Sciatic nerve (tissue), 2 donors: Measurements from ENCODE around the gene TRAPPC14. TPM values are rescaled to one million over a fixed set of nuclear protein-coding genes. Genes with fewer than 3 reads are reported as not detected.

Source experiments
- ATAC-seq: fragments of 200-7000 bp; cut with Tn5 transposase; one replicate; pipeline ENCODE4 v1.9.1; 2020; ENCODE audit warnings: mild to moderate bottlenecking, moderate library complexity
- DNase-seq: peaks from one replicate; pipeline ENCODE4 v3.0.0-alpha.2; 2020; ENCODE audit warnings: low spot score
- intact Hi-C: fragments of 100-400 bp; cut with DNase I; formaldehyde crosslinking; loops from one replicate; pipeline ENCODE4 v1.14.2; 2022
- total RNA-seq: library from RNA; stranded (reverse); fragmentation: NEBNext Ultra II Directional; extraction: Animal tissue kit (Norgen Biotek cat#: 25700); gene quantifications from one replicate; pipeline ENCODE4 v1.2.1, GENCODE V29; 2021
- donor health status: DM: no; HTN: no; CAD: no.
- donor health status: DM: no; HTN: no; CAD: no.

TRAPPC14 gene
- total RNA-seq, 1 donor from 2014 or later, result 15.4 TPM

DNA sequence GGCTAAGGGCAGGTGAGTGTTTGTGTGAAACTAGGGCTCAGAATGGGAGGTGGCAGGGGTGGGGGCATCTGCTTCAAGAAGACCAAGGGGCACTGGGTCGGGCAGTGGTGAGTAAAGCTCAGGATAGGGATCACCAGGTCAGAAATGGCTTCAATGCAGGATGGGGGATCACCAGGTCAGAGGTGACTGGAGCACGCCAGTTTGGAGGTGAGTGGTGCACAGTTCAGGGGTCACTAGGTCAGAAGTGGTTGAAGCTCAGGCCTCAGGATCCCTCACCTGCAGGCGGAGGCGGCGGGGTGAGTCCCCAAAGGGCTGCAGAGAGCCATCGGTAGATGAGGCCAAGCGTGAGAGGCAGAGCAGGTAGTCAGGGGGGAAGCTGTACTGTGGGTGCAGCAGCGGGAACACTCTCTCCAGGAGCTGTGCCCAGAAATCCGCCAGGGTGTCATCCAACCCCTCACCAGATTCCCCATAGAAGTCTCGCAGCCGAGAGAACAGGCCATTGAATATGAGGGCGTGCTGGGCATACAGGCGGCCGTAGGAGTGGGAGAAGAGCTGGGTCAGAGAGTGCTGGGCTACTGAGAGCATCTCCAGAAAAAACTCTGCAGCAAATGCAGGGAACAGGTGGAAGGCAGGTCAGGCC lies 16.9 kb upstream of the TRAPPC14 start:
- intact Hi-C loops, result no loop called here
- no peak for DNase-seq
- no peak for ATAC-seq

DNA sequence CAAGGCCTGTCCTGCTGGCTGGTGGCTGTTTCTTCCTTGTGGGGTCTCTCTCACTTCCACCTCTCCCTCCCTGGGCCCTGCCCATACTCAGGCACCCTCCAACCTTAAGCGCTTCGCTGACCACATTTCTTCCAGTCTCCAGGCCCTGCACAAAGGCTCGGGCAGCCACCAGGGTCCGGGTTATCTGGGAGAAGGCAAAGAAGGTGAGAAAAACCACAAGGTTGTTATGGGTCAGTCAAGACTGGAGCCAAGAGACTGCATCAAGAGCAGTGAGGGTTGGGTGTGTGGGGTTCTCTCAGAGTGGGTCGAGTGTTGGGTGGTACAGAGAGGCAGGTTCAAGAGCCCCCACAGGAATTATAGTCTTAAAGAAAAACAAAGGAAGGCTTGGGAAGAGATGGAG lies 16.1 kb upstream of the TRAPPC14 start:
- ATAC-seq (no peak), DNase-seq (no peak)
- intact Hi-C loops, result no loop called here

DNA sequence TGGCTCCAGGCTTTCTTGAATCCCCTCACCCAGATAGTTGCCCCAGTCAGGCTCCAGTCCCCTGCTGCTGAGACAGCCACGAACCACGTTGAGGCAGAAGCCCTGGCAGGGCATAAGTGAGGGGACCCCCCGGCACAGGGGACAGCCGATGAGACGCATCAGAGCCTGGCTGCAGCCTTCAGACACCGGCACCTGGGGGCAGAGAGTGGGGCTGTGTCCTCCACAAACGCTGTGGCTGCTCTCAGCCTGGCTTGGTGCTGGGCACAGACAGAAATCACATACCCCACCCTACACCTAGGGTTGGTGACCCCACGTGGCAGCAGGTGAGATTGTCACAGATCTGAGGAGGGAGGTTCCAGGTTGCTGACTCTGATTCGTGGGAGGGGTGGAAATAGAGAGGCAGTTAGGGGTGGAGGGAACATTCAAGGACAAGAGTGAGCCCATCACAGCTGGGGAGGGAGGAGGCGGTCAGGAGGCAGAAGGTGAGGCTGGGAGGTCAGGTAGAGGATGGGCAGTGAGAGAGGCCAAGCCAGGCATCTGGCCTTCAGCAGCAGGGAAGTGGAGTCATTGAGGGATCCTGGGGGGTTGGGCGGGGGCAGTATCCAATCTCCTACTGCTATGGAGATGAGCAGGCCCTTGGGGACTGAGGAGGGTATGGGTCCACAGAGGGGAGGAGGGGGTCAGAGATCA lies 15.4 kb upstream of the TRAPPC14 start:
- no peak for DNase-seq
- intact Hi-C loops, result no loop called here
- no peak for ATAC-seq

DNA sequence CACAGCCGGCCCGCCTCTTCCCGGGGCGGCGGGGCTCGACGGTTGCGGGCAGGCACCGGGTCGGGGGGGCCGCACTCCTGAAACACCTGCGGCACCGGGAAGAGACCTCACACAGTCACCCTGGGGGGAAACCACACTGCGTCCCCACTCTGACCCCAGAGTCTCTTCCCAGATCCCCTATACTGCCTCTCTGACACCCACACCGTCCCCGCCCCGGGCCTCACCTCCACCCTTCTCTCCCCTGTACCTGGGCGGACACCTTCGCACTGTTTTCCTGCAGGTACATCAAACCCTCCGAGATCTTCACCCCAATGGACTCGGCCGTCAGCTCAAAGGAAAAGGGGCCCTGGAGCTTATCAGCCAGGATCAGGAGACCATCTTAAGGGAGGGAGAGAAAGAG lies 13.3 kb upstream of the TRAPPC14 start:
- DNase-seq (no peak), ATAC-seq (no peak)

DNA sequence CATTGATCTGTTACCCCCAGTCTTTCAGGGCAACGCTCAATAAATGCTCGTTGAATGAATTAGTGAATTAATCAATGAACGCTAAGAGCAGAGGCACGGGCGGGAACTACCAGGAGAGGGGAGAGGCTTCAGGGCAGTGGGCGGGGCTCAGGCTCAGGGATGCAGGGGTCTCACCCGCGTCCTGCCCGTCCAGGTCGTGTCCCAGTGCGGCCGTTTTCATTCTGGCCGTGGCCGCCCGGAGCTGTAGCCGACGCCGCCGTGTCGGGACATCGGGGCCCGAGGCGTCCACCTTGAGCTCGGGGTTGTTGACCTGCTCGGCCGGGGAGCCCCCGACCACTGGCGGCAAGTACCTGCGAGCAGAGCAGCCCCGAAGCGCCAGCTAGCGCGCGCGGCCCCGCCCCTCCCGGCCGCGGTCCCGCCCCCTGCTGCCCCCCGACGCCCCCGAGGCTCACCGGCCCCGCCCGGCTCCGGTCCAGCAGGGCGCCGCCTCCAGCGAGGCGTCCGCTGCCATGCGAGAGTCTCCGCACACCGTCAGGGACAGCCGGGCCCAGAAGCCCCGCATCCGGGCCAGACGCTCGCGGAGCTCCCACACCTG lies 12.7 kb upstream of the TRAPPC14 start:
- intact Hi-C loops, result no loop called here
- no peak for ATAC-seq
- no peak for DNase-seq

More for the DNA sequence above, 13.3 kb upstream of the TRAPPC14 start:
- intact Hi-C loops, result no loop called here

DNA sequence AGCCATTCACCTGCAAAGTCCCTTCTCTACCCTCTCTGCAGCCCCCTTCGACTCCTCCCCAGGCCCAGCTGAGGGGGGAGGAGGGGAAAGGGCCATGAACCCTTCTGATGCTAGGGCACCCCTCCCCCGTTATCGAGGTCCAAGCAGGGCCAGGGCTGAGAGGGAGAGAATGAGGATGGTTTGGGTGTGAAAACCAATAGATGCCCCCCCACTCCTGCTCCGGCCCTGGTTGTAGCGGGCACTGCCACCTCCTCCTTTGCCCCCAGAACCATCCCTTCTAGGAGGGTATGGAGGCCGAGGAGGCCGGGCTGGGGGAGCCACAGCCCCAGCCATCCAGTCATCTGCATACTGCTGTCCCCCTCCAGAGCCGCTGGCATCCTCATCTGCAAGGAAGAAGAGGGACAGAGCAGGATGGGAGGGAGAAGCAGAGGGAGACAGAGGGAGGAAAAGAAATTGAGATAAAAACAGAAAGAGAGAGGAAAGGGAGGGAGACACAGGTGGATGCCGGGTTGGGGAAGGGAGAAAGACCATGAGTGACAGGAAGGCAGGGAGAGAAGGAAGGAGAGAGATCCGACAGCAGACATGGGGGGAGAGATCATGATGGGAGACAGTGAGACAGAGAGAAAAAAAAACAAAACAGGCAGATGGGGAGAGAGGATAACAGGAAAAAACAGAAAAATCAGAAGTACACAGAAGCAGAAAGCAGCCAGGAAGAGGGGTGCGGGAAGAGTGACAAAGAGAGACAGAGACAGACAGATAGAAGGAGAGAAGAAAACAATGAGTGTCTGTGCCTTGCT lies 11.8 kb upstream of the TRAPPC14 start:
- no peak for ATAC-seq
- no peak for DNase-seq
- intact Hi-C loops, result no loop called here

DNA sequence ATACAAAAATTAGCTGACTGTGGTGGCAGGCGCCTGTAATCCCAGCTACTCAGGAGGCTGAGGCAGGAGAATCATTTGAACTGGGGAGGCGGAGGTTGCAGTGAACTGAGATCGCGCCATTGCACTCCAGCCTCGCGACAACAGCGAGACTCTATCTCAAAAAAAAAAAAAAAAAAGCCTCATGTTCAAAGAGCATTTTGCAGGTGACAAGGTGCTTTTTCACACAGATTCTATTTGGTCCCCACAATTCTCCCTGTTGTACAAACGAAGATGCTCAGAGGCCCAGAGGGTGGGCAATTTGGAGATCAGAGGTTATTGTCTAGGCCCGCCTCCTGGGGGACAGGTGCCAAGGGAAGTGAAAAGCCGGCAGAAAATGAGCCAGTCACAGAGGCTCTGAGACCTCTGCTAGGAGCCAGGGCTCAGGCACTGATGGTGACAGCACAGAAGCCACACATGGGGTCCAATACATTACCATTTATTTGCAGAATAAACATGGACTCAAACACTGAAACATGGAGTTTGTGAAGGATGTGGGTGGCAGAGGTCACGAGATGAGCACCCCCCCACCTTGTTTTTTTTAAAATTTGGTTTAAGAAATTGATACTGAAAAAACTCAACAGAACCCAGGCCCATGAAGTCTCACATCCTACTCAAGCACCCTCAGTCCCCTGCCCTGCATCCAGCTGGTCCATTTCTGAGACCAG lies 10.8 kb upstream of the TRAPPC14 start:
- ATAC-seq (no peak), DNase-seq (no peak)
- intact Hi-C loops, result no loop called here

DNA sequence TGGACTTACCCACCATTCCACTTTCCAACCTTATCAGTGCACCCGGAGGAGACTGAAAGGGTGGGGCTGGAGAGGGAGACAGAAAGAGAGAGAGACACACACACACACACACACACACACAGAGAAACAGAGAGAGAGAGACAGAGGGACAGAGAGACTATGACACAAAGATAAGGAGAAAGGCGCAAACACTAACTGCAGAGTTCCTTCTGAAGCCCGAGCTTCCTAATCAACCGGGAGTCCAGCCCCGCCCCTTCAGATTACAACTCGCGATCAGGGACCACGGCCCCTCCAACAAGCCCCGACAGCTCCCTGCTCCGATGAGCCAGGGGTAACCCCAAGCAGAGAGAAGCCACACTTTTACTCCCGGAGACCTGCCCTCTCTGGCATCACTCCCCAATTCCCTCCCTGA lies 9.4 kb upstream of the TRAPPC14 start:
- intact Hi-C loops, result no loop called here
- no peak for DNase-seq
- peak; percentile 58 for ATAC-seq

DNA sequence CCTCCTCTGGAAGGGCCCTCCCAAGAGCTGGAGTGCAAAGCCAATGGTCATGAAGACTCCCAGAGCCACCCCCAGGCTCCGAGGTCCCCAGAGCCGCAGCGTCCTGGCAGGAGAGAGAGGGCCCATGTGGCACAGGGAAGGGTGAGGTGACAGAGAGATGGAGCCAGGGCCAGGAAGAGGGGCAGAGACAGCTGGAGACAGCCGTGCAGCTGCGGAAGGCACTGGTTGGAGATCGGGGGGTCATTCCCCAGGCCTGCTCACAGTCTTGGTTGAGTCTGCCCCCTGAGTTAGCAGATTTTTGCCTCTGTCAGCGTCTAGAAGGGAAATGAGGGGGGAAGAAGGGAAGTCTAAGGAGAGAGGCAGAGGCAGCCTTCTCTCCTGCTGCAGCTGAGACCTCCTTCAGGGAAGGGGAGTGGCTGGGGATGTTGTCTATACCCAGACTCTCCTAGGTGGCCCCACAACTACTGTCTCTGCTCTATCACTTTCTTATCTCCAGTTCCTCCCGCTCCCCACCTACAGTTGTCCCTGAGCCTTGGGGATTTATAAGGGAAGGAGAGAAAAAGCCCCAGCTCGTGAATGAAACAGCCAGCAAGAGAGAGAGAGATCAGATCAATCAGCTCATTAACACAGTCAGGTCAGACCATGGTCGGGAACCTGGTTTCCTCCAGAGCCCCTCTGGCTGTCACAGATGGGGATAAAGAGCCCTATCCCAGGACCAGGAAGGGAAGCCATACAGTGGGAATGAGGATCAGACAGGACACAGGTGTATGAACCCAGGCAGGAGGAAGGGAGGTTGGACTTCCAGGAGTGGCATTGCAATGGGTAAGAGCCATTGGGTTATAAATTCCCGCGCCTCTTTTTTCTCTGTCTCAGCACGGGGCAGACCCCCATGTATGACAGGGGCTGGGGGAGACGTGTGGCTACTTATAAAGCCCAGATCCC lies 8.7 kb upstream of the TRAPPC14 start:
- DNase-seq (no peak), ATAC-seq (no peak)
- intact Hi-C loops, result no loop called here

DNA sequence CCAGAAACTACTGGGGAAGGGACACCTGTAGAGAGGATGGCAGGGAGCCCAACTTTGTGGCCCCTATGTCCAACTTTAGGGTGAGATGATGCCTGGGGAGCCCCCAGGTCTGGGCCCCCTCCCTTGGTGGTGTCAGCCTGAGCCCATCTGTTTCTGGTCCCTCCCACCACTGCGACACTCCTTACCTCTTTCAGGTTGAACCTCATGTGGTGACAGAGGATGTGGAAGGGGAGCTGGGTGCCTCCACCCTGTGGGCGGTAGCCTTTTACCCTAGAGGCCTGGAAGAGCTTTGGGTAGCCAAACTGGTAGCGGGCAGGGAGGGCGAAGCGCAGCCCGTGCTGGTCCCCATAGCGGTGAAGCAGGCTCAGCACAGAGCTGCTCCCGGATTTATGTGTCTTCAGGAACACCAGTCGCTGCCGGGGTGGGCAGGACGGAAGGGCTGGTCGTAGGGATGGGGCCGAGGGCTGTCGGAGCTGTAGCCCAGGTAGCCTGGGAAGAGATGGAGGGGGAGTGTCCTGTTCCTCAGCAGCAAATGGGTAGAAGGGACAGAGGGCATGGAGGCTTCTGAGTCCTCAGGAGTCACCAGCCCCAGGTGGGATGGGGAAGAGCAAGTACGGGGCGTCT lies 7.9 kb upstream of the TRAPPC14 start:
- intact Hi-C loops, result no loop called here
- no peak for DNase-seq
- no peak for ATAC-seq

DNA sequence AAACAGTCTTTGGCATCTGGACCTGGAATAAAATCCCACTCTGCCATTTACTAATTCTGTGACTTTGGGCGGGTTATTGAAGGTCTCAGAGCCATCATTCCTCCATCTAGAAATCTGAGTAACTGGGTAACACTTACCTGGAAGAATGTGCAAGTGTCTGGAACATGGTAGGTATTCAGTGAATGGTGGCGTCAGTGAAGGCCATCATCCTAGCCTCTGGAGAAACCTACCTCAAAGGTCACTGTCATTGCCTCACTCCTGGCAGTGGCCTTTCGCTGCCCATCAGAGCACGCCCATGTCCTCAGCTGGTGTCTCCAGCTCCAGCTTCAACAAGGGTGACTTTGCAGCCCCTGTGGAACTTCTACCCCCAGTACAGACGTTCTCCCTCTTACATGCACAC lies 5.3 kb upstream of the TRAPPC14 start:
- no peak for ATAC-seq
- DNase-seq, result no peak
- intact Hi-C loops, result no loop called here

DNA sequence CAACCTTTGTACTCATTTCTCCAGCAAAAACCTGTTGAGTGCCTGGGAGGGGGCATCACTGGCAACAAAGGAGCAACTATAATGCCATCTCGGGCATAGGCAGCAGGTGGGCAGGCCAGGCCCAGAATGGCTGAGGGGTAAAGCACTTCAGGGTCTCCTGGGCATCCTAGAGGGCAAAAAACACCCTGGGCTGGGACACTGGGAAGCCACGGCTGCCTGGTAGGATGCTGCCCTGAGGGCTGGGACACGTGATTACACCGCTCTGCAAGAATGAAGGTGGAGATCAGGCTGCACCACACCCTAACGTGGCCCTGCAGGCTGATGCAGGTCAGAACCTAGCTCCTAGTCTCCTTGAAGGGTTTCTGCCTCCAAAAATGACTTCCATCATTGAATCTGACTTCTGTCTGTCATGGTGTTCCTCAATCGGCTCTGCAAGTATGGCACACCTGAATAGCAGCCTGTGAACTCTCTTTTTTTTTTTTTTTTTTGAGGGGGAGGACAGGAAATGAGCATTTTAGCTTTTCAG lies 4.5 kb upstream of the TRAPPC14 start:
- intact Hi-C loops, result no loop called here
- no peak for ATAC-seq
- no peak for DNase-seq

DNA sequence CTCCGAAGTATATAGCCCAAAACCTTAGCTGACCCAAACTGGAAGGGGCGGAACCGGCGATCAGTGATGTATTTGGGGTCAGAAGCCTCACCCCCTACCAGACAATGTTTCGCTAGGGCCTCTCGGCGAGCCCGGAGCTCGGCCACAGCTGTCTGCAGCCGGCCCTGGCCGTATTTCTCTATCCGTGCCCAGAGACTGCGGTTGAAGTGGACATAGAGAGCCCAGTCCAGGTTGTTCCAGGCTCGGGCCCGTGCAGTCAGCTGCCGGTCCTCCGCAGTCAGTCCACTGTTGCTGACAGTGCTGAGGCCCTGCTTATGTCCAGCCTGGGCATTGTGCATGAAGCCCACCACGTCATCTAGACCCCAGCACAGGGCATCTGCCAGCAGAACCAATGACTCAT lies 1.5 kb upstream of the TRAPPC14 start:
- ATAC-seq (no peak), DNase-seq (no peak)
- intact Hi-C loops, result no loop called here

DNA sequence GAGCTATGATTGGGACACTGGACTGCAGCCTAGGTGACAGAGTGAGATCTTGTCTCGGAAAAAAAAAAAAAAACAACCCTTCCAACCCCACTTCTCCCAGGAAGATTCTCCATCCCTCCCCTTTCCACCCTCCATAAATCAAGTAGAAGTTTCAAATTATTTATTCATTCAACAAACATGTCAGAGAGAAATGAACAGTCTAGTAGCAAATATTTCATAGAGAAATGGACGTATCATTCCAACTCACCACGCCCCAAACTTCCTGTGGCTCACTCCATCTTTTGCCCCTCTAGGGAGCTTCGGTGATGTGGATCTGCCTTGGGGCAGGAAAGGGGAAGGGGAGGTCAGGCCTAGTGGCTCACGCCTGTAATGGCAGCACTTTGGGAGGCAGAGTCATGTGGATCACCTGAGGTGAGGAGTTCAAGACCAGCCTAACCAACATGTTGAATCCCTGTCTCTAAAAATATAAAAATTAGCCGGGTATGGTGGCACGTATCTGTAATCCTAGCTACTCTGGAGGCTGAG lies 638 bp upstream of the TRAPPC14 start:
- intact Hi-C loops, result no loop called here
- no peak for ATAC-seq
- no peak for DNase-seq

DNA sequence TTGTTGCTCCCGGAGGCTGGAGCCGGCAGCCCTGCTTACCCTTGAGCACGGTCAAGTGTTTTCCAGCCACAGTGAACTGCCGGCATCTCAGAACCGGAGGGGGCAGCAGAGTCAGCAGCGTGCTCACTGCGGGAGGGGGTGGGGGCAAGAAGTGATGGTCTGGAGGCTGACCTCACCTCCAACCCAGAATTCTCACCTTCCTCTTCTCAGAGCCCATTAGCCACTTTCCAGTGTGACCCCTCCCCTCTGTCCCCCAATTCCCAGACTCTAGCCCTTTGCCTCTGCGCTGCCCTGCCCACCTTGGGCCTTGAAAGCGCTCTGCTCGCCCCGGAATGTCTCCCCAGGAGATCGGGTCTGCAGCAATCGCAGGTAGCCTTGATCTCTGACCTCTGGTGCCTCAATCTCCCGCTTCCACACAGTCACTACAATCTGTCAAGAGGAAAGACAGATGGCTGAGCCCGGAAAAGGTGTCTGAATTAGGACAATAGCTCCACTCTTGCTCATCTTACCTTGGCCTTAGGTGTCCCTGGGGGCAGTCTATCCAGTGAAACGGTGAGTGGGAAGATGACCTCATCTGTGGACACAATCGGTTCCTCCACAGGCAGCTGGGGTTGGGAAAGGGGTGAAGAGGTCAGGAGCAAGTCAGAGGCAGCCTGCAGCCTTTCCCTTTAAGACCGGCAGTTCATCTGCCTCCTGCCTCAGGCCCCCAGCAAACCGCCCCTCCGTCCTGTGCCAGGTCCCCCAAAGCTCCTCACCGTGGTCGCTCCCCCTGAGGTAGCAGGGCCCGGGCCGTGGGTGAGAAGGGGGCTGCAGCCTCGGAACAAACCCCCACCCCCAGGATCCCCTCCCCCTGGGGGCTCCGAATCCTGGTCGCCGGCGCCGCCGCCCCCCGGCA lies 942 bp downstream of the TRAPPC14 start:
- no peak for DNase-seq
- intact Hi-C loops, result no loop called here
- ATAC-seq, result no peak

DNA sequence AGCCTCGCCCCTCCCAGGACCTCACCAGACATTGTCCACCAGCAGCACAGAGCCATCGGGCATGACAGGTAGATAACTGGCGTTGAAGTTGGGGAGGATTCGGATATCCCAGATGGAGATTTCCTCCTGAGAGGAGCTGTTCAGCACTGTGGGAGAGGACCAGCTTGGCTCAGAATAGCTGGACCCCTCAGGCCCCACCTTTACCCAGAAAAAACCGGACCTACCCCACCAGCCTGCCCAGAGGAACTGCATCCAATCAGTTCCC lies 1.5 kb downstream of the TRAPPC14 start:
- ATAC-seq, result no peak
- intact Hi-C loops, result no loop called here
- DNase-seq, result no peak
